OCI-LY7 (cell line): ENCODE results near the gene NLN.

ENCODE experiments used
- CTCF ChIP-seq: fragments of 200-600 bp; sonication (generic); conservative IDR thresholded peaks from 2 replicates; pipeline ENCODE4 v1.5.1; 2014; ENCODE audit warnings: mild to moderate bottlenecking, antibody characterized with exemption, low read length, moderate library complexity, mixed read lengths
- EZH2phosphoT487 ChIP-seq: fragments of 200-600 bp; sonication (generic); IDR thresholded peaks from 2 replicates; pipeline ENCODE4 v1.6.1; 2018; ENCODE audit warnings: low read depth, borderline replicate concordance, mild to moderate bottlenecking, mixed run types, antibody characterized with exemption, low read length, moderate library complexity, mixed read lengths

- no peak for TF ChIP-seq CTCF
- no peak for TF ChIP-seq EZH2phosphoT487
Observed at GRCh38 chr5:65812648-65813047, 90.6 kb downstream of the NLN start.
